ENCODE measurements around the gene C4orf36.

The C4orf36 gene

GRCh38 chr4:86917212-86918039 is 25.2 kb upstream of the C4orf36 start:
- POLR2A ChIA-PET = no interaction called here
- CTCF ChIA-PET = interaction anchor here (1.0 to 1.6 kb wide), 7 partner anchors 14 to 421 kb away, joined by 3 to 7 read pairs (median 3); partner anchors contain the start of gene AFF1
- TF ChIP-seq, protein P1, sequence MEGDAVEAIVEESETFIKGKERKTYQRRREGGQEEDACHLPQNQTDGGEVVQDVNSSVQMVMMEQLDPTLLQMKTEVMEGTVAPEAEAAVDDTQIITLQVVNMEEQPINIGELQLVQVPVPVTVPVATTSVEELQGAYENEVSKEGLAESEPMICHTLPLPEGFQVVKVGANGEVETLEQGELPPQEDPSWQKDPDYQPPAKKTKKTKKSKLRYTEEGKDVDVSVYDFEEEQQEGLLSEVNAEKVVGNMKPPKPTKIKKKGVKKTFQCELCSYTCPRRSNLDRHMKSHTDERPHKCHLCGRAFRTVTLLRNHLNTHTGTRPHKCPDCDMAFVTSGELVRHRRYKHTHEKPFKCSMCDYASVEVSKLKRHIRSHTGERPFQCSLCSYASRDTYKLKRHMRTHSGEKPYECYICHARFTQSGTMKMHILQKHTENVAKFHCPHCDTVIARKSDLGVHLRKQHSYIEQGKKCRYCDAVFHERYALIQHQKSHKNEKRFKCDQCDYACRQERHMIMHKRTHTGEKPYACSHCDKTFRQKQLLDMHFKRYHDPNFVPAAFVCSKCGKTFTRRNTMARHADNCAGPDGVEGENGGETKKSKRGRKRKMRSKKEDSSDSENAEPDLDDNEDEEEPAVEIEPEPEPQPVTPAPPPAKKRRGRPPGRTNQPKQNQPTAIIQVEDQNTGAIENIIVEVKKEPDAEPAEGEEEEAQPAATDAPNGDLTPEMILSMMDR (IDR thresholded peaks at IDR 0.05; ENCODE audit: control extremely low read depth, extremely low read depth, low read depth, missing control alignments) = no peak
- no peak for DNase-seq (ENCODE audit: extremely low spot score)

DNA sequence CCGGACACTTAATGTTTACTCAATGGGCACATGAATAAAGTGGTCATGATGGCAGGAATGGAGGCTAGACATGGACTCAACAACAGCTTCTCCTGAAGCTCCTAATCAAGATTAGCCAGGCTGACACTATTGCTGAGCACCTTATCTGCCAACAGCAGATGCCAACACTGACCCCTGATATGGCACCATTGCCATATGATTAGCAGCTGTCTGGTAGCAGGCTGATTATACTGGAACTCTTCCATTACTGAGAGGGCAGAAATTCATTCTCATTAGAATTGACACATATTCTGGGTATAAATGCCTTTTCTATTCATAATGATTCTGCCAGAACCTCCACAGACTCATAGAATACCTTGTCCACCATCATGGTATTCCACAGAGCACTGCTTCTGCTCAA is 24.2 kb upstream of the C4orf36 start:
- ChIA-PET CTCF (interaction anchor here (1.0 to 1.6 kb wide), 6 partner anchors 13 to 420 kb away, joined by 3 to 7 read pairs (median 4); partner anchors contain the start of gene AFF1), POLR2A (no interaction called here)
- TF ChIP-seq, protein P1 (IDR thresholded peaks at IDR 0.05; ENCODE audit: control extremely low read depth, extremely low read depth, low read depth, missing control alignments) = no peak
- DNase-seq (ENCODE audit: extremely low spot score) = no peak

- TF ChIP-seq, protein P1 (IDR thresholded peaks at IDR 0.05; ENCODE audit: control extremely low read depth, extremely low read depth, low read depth, missing control alignments) = no peak
- no peak for DNase-seq (ENCODE audit: extremely low spot score)
- ChIA-PET POLR2A (interaction anchor here (0.6 kb wide), 1 partner anchor 113 kb away, joined by 3 read pairs; no protein-coding TSS in a partner anchor), CTCF (interaction anchor here (1.9 to 5.8 kb wide), 2 partner anchors 10 to 414 kb away, joined by 6 to 54 read pairs; no protein-coding TSS in a partner anchor)
These were observed 18.8 kb upstream of the C4orf36 start for GRCh38 chr4:86910820-86911684.

DNA sequence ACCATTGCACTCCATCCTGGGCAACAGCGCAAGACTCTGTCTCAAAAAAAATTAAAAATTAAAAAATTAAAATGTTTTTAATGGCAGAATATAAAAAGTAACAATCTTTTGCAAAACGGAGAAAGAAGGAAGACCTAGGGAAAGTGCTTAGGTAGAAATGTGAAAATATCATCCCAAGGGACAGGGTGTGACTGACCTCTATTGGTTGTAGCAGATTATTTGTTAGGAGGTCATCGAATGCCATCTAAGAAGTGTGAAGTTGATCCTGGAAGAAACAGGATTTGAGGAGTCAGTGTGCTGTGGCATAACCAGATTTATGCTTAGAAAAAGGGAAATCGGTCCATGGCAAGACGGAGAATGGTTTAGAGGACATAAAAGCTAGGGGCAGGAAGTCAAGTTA is 18.1 kb upstream of the C4orf36 start:
- TF ChIP-seq, protein P1 (IDR thresholded peaks at IDR 0.05; ENCODE audit: control extremely low read depth, extremely low read depth, low read depth, missing control alignments) = no peak
- POLR2A ChIA-PET = interaction anchor here (0.6 kb wide), 1 partner anchor 114 kb away, joined by 3 read pairs; no protein-coding TSS in a partner anchor
- no peak for DNase-seq (ENCODE audit: extremely low spot score)
- CTCF ChIA-PET = interaction anchor here (1.9 to 5.8 kb wide), 3 partner anchors 11 to 414 kb away, joined by 6 to 54 read pairs (median 7); no protein-coding TSS in a partner anchor

DNA sequence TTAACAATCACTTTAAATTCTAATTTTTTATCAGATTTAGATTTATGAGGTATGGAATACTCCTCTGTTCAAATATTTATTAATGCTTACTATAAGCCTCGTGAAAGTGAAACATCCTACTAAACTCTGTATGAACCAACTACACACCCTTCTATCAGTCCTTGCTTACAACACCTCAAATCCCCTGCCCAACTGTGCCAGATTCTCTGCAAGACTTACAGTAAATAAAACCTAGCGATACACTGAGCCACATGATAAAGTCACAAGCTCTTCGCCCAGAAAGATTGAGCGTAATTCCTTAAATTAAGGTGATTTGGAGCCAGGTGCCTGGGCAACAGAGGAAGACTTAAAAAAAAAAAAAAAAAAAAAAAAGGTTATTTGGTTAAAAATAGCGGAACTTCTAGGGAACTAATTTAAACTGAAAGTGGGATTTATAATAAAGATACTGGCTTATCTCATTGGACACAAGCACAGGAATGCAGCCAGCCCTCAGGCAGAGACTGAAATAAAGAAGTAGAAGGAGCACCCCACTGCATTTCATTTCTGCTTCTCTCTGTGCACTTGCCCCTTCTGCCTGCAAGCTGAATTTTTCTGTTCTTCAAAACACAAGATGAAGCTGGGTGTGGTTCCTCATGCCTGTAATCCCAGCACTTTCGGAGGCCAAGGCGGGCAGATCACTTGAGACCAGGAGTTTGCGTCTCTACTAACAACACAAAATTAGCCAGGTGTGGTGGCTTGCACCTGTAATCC is 17.5 kb upstream of the C4orf36 start:
- CTCF ChIA-PET = interaction anchor here (1.3 to 5.8 kb wide), 5 partner anchors 11 to 414 kb away, joined by 3 to 54 read pairs (median 7); no protein-coding TSS in a partner anchor
- POLR2A ChIA-PET = no interaction called here
- TF ChIP-seq, protein P1 (IDR thresholded peaks at IDR 0.05; ENCODE audit: control extremely low read depth, extremely low read depth, low read depth, missing control alignments) = no peak
- no peak for DNase-seq (ENCODE audit: extremely low spot score)

Measured in GM10248 (cell line).